ENCODE measurements around the gene POLN.

GRCh38 chr4:2267841-2268240 is 25.9 kb upstream of the POLN start:
- no peak for TF ChIP-seq REST (IDR thresholded peaks at IDR 0.05; ENCODE audit: insufficient read depth in 1 of 2, low read depth in 2 of 2, low read length in 2 of 2)
- no peak for TF ChIP-seq POLR2AphosphoS5 (IDR thresholded peaks at IDR 0.05; ENCODE audit: low read depth, low read length)
